ENCODE data around the gene RINT1.

RINT1 gene

DNA sequence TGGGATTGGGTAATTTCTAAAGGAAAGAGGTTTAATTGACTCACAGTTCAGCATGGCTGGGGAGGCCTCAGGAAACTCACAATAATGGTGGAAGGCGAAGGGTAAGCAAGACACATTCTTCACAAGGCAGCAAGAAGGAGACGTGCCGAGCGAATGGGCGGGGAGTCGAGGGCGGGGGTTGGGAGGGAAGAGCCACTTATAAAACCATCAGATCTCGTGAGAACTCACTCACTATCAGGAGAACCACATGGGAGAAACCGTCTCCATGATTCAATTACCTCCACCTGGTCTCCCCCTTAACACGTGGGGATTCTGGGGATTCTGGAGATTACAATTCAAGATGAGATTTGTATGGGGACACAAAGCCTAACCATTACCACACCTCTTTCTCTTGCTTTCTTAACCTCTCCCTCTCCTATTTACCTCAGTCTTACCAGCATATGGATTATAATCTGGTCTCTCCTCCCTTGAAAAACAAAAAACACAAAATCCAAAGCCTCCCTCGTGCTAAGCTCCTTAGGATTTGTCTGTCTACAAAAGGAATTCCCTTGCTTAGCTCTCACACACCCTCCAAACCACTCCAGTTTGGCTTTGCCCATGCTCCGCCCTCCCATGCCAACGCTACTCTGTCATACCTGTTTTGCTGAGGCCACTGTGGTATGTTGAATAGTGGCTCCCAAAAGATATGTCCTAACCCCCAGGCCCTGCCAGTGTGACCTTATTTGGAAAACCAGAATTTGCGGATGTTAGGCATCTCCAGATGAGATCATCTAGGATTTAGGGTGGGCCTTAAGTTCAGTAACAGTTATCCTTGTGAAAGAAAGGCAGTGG, 68.9 kb downstream of the RINT1 start:
- no peak for DNase-seq

DNA sequence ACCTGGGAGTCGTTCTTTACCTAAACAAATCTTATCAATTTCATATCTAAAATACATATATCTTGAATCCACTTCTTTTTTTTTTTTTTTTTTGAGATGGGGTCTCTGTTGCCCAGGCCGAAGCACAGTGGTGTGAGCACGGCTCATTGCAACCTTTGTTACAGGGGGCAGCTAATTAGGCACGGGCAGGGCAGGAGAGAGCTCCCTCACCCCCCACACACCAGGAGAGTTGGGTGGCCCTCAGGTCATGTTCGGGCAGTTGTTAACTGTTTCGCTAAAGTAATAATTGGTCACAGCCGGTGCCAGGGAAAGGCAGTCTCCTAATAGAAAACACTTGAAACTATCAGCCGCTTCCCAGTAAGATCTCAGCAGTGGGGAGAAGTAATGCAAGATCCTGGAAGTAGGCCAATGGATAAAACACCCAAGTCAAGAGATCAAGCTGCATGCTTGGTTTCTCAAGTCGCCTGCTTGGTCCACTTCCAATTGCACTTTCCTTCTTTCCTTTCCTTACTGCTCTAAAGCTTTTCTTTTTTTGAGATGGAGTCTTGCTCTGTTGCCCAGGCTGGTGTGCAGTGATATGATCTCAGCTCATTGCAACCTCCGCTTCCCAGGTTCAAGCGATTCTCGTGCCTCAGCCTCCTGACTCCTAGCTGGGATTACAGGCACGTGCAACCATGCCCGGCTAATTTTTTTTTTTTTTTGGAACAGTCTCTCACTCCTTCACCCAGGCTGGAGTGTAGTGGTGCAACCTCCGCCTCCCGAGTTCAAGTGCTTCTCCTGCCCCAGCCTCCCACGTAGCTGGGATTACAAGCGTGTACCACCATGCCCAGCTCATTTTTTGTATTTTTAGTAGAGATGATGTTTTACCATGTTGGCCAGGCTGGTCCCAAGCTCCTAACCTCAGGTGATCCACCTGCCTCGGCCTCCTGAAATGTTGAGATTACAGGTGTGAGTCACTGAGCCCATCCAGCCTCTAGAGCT, 70.6 kb downstream of the RINT1 start:
- DNase-seq = no peak

DNA sequence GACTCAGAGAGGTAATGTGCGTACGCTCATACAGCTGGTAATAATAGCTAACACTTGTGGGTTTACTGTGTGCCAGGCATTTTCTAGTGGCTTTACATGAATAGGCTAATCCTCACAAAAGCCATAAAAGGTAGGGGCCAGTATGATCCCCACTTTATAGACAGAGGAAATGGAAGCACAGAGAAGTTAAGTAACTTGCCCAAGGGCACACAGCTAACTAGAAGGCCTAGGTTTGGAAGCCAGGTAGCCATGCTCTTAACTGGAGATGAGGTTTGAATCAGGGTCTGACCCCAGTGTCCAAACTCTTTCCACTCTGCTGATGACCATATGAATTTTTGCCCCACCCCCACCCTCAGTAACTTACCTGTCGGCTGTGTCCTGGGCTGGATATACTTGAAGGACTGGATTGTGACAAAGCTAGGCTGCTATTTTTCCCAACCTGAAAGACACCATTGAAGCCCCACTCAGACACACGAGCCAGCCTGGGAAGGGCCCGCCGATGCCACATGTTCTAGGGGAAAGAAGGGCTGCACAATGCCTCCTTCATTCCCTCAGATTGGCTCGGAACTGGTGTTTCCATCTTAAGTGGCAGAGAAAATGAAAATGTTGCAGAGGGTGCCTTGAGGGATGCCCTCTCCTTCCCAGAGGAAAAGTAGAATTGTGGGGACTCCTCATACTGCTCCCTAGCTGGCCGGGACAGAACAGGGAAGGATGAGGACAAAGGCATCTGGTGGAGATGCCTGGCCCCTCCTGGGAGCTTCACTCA, 78.3 kb downstream of the RINT1 start:
- no peak for DNase-seq

DNA sequence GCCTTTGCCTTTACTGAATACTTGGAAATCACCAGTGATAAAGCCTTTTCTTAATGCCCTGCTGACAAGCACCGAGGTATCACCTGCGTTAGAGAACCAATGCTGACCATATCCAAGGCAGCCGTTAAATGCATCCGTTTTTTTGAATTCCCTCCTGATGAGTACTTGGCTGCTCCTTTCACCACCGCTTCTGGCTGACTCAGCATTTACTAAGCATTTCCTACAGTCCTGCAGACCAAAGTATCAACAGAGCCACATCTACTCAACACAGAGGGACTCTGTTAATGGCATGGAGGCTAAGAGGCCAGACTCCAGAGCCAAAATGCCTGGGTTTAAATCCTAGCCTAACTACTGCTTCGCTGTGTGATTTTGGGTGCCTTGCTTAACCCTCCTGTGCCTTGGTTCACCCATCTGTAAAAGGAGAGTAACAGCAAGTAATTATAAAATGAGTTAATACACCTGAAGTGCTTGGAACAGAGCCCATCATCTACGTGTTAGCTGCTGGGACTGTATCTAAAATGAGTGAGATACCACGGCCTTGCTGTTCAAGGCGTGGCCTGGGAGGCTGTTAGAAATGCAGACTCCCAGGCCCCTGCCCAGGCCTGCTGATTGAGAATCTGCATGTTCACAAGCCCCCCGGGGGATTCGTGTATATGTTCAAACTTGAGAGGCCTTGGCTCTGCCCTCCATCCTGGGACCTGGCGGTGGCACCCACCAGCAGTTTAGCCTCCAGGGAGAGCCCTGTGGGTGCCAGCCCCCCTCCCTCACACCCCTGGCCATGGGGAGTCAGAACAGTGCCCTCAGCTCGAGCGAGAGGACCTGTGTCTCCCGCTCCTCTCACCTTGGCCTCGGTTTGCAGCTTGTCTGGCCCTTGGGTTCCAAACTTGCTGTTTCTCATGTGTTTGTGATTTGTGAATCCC, 80.1 kb downstream of the RINT1 start:
- DNase-seq = no peak

DNA sequence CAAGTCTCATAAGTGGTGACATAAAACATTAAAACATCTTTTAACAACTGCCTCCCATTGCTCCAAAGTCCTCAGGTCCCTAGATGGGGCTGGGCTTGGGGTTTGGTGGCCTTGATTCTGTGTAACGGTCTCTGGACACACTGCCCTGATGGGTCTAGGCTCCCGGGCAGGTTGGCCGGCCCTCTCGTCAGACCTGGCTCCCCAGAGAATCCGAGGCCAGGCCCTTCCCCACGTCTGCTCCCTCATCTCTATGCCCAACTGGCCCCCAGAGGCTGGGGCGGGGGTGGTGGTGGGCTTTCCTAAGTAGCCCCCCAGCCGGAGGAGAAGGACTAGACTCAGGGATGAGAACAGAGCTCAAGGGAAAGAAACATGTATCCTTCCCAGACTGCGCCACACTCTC, 80.8 kb downstream of the RINT1 start:
- no peak for DNase-seq

DNA sequence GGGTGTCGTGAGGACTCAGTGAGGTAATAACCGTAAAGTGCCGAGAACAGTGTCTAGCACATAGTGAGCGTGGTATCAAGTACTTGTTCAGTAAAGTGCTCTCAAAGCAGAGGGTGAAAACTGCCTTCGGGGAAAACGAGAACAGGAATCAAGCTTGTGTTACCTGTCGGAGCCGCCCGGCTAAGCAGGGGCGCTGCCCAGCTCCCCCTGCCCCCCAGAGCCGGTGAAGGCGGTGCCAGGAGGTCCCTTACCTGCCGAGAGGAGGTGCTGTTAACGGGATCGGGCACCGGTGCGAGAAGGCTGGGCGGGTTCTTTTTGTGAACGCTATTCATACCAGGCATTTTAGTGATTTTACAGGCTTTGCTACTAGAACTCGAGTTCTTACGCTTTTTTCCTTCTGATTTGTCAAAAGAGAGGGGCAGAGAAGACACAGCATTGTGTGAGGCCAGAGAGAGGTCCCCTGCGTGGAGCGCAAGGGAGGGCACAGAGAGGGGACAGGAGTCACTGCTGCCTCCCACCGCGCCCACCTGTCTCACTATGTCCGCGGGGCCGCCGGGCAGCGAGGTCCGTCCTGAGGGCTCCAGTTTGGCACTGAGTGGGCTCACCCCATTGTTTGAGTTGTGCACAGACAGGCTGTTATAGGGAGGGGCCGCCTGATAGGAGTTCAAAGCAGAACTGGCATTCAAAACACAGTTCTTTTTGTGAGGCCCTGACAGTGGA, 81.8 kb downstream of the RINT1 start:
- DNase-seq = no peak

DNA sequence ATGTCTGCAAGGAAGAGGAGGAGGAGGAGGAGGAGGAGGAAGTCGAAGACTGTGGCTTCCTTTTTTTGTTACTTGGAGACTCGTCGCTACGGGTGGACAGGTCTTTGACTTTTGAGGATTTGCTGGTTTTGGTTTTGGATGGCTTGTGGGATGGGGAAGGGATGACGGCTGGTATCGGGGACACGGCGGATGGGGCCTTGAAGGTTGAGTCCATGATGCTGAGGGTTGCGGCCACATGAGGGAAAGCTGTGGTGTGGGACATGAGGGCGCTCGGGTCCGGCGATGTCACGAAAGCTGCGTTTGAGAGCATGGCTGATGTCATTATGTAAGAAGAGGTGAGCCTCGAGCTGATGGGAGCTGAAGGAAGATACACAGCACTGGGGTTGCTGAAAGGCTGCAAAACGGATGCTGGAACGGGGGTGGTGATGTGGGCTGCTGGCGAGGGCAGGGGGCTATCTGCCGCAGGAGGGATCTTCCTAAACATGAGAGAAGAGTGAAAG, 82.4 kb downstream of the RINT1 start:
- DNase-seq = no peak

Measured in NCI-H1417 treated with DMSO at 0.1 percent for 48 hours (cell line).